Subcutaneous adipose tissue (tissue), 4 donors: ENCODE results near the gene CHD2. TPM values are rescaled to one million over a fixed set of nuclear protein-coding genes. Genes with fewer than 3 reads are reported as not detected.

Experiments
- total RNA-seq, 4 donors: library from RNA; depleted of rRNA; stranded (reverse); fragments of >200 nt; gene quantifications; one replicate each; pipeline ENCODE4 v1.1.0, GENCODE V29; 2016
- TF ChIP-seq, protein P1 (sequence below): fragments of 450-650 bp; IDR thresholded peaks from one replicate; pipeline ENCODE4 v1.5.1; 2016; ENCODE audit warnings: low read depth, mild to moderate bottlenecking, control low read depth, antibody characterized with exemption, moderate library complexity

The CHD2 gene
- total RNA-seq: 100 to 1,000 TPM; 115 to 142 (median 128) TPM

- TF ChIP-seq, protein P1, sequence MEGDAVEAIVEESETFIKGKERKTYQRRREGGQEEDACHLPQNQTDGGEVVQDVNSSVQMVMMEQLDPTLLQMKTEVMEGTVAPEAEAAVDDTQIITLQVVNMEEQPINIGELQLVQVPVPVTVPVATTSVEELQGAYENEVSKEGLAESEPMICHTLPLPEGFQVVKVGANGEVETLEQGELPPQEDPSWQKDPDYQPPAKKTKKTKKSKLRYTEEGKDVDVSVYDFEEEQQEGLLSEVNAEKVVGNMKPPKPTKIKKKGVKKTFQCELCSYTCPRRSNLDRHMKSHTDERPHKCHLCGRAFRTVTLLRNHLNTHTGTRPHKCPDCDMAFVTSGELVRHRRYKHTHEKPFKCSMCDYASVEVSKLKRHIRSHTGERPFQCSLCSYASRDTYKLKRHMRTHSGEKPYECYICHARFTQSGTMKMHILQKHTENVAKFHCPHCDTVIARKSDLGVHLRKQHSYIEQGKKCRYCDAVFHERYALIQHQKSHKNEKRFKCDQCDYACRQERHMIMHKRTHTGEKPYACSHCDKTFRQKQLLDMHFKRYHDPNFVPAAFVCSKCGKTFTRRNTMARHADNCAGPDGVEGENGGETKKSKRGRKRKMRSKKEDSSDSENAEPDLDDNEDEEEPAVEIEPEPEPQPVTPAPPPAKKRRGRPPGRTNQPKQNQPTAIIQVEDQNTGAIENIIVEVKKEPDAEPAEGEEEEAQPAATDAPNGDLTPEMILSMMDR: no peak
Measured at GRCh38 chr15:92899948-92900730, at the start of gene CHD2. CHD2 (plus strand) TSS chr15:92900324; CDS start chr15:92901238, 914 bp downstream.

DNA sequence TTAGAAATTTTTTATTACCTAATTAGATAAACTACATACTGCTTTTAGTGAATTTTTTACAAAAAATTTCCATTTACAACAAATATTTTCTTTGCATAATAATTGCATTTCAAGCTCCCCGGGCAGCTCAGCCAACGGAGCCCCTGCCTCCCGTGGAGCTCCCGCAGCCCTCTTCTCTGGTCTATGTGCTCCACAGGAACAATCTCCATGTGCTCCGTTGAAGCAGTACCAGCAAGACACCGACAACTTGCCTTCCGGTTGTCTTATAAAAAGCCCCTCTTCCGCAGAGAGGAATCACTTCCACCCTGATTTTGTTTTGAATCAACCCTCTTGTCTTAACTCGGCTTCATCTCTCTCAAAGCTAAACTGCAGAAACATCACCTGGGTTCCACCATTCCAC lies 46.9 kb upstream of the CHD2 start:
- TF ChIP-seq, protein P1: no peak

- TF ChIP-seq, protein P1: no peak
Measured at GRCh38 chr15:92861742-92862141, 38.4 kb upstream of the CHD2 start.

- TF ChIP-seq, protein P1: no peak
Measured at GRCh38 chr15:92864127-92864814, 35.9 kb upstream of the CHD2 start.

GRCh38 chr15:92869263-92869940 lies 30.7 kb upstream of the CHD2 start:
- TF ChIP-seq, protein P1: no peak

DNA sequence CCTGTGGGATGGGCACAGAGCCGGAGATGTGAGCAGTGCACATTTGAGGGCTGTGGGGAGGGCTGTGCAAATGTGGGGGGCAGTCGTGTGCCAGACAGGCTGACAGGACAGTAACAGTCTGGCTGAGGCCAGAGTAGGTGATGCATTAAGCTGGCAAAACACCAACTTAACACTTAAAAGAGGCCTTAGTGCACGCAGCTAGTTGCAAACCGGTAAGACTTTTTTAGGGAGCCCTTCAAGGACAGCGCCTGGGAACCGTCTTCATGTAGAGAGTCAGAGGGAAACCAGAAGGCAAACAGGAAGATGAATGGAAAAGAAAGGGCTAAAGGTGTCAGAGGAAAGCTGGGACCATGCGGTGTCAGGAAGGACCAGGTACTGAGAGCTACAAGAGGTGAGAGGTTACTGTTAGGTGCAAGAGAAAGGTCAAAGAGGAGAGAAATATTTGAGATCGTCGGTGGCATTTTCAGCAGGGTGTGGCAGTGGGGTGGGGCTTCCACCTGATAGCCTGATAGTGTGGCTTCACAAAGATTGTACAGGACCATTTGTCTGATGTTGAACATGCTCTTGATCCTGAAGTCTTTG lies 30.0 kb upstream of the CHD2 start:
- TF ChIP-seq, protein P1: no peak
